KOPT-K1 (cell line): ENCODE results near the gene RAPGEF1.

Experiments used
- H3K27ac ChIP-seq: fragments of 200-600 bp; sonication (generic); 2 replicates; pipeline ENCODE4 v1.5.1; 2016; ENCODE audit warnings: antibody characterized with exemption, mild to moderate bottlenecking, low read depth, low read length; ENCODE audit not compliant: poor library complexity, severe bottlenecking
- H3K36me3 ChIP-seq: fragments of 200-600 bp; sonication (generic); 2 replicates; pipeline ENCODE4 v1.5.1; 2017; ENCODE audit warnings: antibody characterized with exemption, mild to moderate bottlenecking, low read length, moderate library complexity; ENCODE audit not compliant: insufficient read depth
- H3K9me3 ChIP-seq: fragments of 200-600 bp; sonication (generic); 2 replicates; pipeline ENCODE4 v1.5.1; 2017; ENCODE audit warnings: antibody characterized with exemption, low read length, mild to moderate bottlenecking; ENCODE audit not compliant: insufficient read depth, poor library complexity, severe bottlenecking

The RAPGEF1 gene

GRCh38 chr9:131727184-131727759, 12.6 kb downstream of the RAPGEF1 start:
- Histone ChIP-seq H3K36me3 (no peaks in the 10 kb centered on the region), H3K27ac (peak overlapping the region; percentile 86), H3K9me3 (no peaks in the 10 kb centered on the region)

- H3K36me3 ChIP-seq, result peaks cover 4% of the 10 kb centered on the region; the same call in 1 of the 2 replicates
- H3K27ac ChIP-seq, result no peak overlapping the region
- H3K9me3 ChIP-seq, result no peaks in the 10 kb centered on the region
Measured at GRCh38 chr9:131724683-131725082, 15.2 kb downstream of the RAPGEF1 start.

GRCh38 chr9:131723632-131724031, 16.2 kb downstream of the RAPGEF1 start:
- no peak overlapping the region for H3K27ac ChIP-seq
- no peaks in the 10 kb centered on the region for H3K9me3 ChIP-seq
- peaks cover 4% of the 10 kb centered on the region; the same call in 1 of the 2 replicates for H3K36me3 ChIP-seq

- no peaks in the 10 kb centered on the region for H3K9me3 ChIP-seq
- H3K27ac ChIP-seq, result no peak overlapping the region
- peaks cover 4% of the 10 kb centered on the region; the same call in 1 of the 2 replicates for H3K36me3 ChIP-seq
Measured at GRCh38 chr9:131722255-131722654, 17.6 kb downstream of the RAPGEF1 start.

GRCh38 chr9:131721076-131721475, 18.8 kb downstream of the RAPGEF1 start:
- peaks cover 4% of the 10 kb centered on the region; the same call in 1 of the 2 replicates for H3K36me3 ChIP-seq
- no peaks in the 10 kb centered on the region for H3K9me3 ChIP-seq
- H3K27ac ChIP-seq, result no peak overlapping the region

GRCh38 chr9:131720330-131720729, 19.5 kb downstream of the RAPGEF1 start:
- H3K9me3 ChIP-seq, result no peaks in the 10 kb centered on the region
- H3K27ac ChIP-seq, result no peak overlapping the region
- H3K36me3 ChIP-seq, result peaks cover 4% of the 10 kb centered on the region; the same call in 1 of the 2 replicates

- Histone ChIP-seq H3K27ac (no peak overlapping the region), H3K9me3 (no peaks in the 10 kb centered on the region), H3K36me3 (peaks cover 4% of the 10 kb centered on the region; the same call in 1 of the 2 replicates)
Measured at GRCh38 chr9:131719262-131719908, 20.5 kb downstream of the RAPGEF1 start.

- Histone ChIP-seq H3K36me3 (peaks cover 4% of the 10 kb centered on the region; the same call in 1 of the 2 replicates), H3K9me3 (no peaks in the 10 kb centered on the region), H3K27ac (no peak overlapping the region)
Measured at GRCh38 chr9:131717719-131718460, 22.0 kb downstream of the RAPGEF1 start.

GRCh38 chr9:131715906-131716305, 24.0 kb downstream of the RAPGEF1 start:
- Histone ChIP-seq H3K9me3 (no peaks in the 10 kb centered on the region), H3K36me3 (peaks cover under 1% of the 10 kb centered on the region; the same call in 1 of the 2 replicates), H3K27ac (no peak overlapping the region)

- no peaks in the 10 kb centered on the region for H3K9me3 ChIP-seq
- no peak overlapping the region for H3K27ac ChIP-seq
- no peaks in the 10 kb centered on the region for H3K36me3 ChIP-seq
Measured at GRCh38 chr9:131714821-131715220, 25.1 kb downstream of the RAPGEF1 start.

GRCh38 chr9:131714161-131714646, 25.7 kb downstream of the RAPGEF1 start:
- Histone ChIP-seq H3K36me3 (no peaks in the 10 kb centered on the region), H3K9me3 (no peaks in the 10 kb centered on the region), H3K27ac (no peak overlapping the region)

GRCh38 chr9:131713016-131713415, 26.9 kb downstream of the RAPGEF1 start:
- no peaks in the 10 kb centered on the region for H3K36me3 ChIP-seq
- no peak overlapping the region for H3K27ac ChIP-seq
- no peaks in the 10 kb centered on the region for H3K9me3 ChIP-seq

- Histone ChIP-seq H3K36me3 (no peaks in the 10 kb centered on the region), H3K9me3 (no peaks in the 10 kb centered on the region), H3K27ac (no peak overlapping the region)
Measured at GRCh38 chr9:131712151-131712716, 27.6 kb downstream of the RAPGEF1 start.

- H3K9me3 ChIP-seq, result no peaks in the 10 kb centered on the region
- no peak overlapping the region for H3K27ac ChIP-seq
- H3K36me3 ChIP-seq, result no peaks in the 10 kb centered on the region
Measured at GRCh38 chr9:131709771-131710431, 30.0 kb downstream of the RAPGEF1 start.
